KOPT-K1 (cell line): ENCODE data around the gene ACAP1.

Experiments
- H3K27ac ChIP-seq: fragments of 200-600 bp; sonication (generic); 2 replicates; pipeline ENCODE4 v1.5.1; 2016; ENCODE audit warnings: antibody characterized with exemption, mild to moderate bottlenecking, low read depth, low read length; ENCODE audit not compliant: poor library complexity, severe bottlenecking
- H3K36me3 ChIP-seq: fragments of 200-600 bp; sonication (generic); 2 replicates; pipeline ENCODE4 v1.5.1; 2017; ENCODE audit warnings: antibody characterized with exemption, mild to moderate bottlenecking, low read length, moderate library complexity; ENCODE audit not compliant: insufficient read depth
- H3K9me3 ChIP-seq: fragments of 200-600 bp; sonication (generic); 2 replicates; pipeline ENCODE4 v1.5.1; 2017; ENCODE audit warnings: antibody characterized with exemption, low read length, mild to moderate bottlenecking; ENCODE audit not compliant: insufficient read depth, poor library complexity, severe bottlenecking

ACAP1 gene

GRCh38 chr17:7306911-7307685 lies 29.2 kb upstream of the ACAP1 start, which contains the start of gene EIF5A:
EIF5A (plus strand) TSS chr17:7307628; CDS start chr17:7309636, 2,008 bp downstream.
- Histone ChIP-seq H3K36me3 (peaks cover 31% of the 10 kb centered on the region), H3K27ac (peak within 1 kb of the TSS; percentile 95), H3K9me3 (no peaks in the 10 kb centered on the region)

GRCh38 chr17:7307686-7308624 lies 28.4 kb upstream of the ACAP1 start:
- no peaks in the 10 kb centered on the region for H3K9me3 ChIP-seq
- peak overlapping the region; percentile 95 for H3K27ac ChIP-seq
- H3K36me3 ChIP-seq, result peaks cover 40% of the 10 kb centered on the region

- Histone ChIP-seq H3K36me3 (peaks cover 48% of the 10 kb centered on the region), H3K27ac (peak overlapping the region; percentile 95), H3K9me3 (no peaks in the 10 kb centered on the region)
These were observed 27.5 kb upstream of the ACAP1 start for GRCh38 chr17:7308625-7309433.

- H3K9me3 ChIP-seq, result no peaks in the 10 kb centered on the region
- H3K36me3 ChIP-seq, result peaks cover 52% of the 10 kb centered on the region
- peak overlapping the region; percentile 95 for H3K27ac ChIP-seq
These were observed 26.7 kb upstream of the ACAP1 start for GRCh38 chr17:7309628-7310027.

GRCh38 chr17:7311110-7311705 lies 25.1 kb upstream of the ACAP1 start:
- peaks cover 57% of the 10 kb centered on the region for H3K36me3 ChIP-seq
- no peaks in the 10 kb centered on the region for H3K9me3 ChIP-seq
- H3K27ac ChIP-seq, result no peak overlapping the region

- Histone ChIP-seq H3K36me3 (peaks cover 67% of the 10 kb centered on the region), H3K9me3 (no peaks in the 10 kb centered on the region), H3K27ac (no peak overlapping the region)
These were observed 23.8 kb upstream of the ACAP1 start for GRCh38 chr17:7312432-7313087.

GRCh38 chr17:7313088-7313889 lies 23.0 kb upstream of the ACAP1 start:
- H3K9me3 ChIP-seq, result no peaks in the 10 kb centered on the region
- no peak overlapping the region for H3K27ac ChIP-seq
- peaks cover 74% of the 10 kb centered on the region for H3K36me3 ChIP-seq

- Histone ChIP-seq H3K27ac (peak overlapping the region; percentile 78), H3K36me3 (peaks cover 81% of the 10 kb centered on the region), H3K9me3 (no peaks in the 10 kb centered on the region)
These were observed 22.2 kb upstream of the ACAP1 start for GRCh38 chr17:7313890-7314718.

GRCh38 chr17:7314719-7315569 lies 21.4 kb upstream of the ACAP1 start, which contains the start of gene GPS2:
GPS2 (minus strand) TSS chr17:7315360; CDS start chr17:7315052, 308 bp downstream.
- Histone ChIP-seq H3K9me3 (no peaks in the 10 kb centered on the region), H3K27ac (peak within 1 kb of the TSS; percentile 78), H3K36me3 (peaks cover 73% of the 10 kb centered on the region)

GRCh38 chr17:7315570-7316235 lies 20.6 kb upstream of the ACAP1 start:
- H3K27ac ChIP-seq, result peak overlapping the region; percentile 78
- H3K9me3 ChIP-seq, result no peaks in the 10 kb centered on the region
- H3K36me3 ChIP-seq, result peaks cover 73% of the 10 kb centered on the region

GRCh38 chr17:7317161-7317803 lies 19.0 kb upstream of the ACAP1 start:
- Histone ChIP-seq H3K9me3 (no peaks in the 10 kb centered on the region), H3K36me3 (peaks cover 73% of the 10 kb centered on the region), H3K27ac (no peak overlapping the region)
